ENCODE measurements around the gene OR10J4.
"Not testable (repeated sequence)": the region's sequence is repeated elsewhere in the genome, so short reads cannot be mapped to it uniquely, and the experiment has no call there.

Gene OR10J4

DNA sequence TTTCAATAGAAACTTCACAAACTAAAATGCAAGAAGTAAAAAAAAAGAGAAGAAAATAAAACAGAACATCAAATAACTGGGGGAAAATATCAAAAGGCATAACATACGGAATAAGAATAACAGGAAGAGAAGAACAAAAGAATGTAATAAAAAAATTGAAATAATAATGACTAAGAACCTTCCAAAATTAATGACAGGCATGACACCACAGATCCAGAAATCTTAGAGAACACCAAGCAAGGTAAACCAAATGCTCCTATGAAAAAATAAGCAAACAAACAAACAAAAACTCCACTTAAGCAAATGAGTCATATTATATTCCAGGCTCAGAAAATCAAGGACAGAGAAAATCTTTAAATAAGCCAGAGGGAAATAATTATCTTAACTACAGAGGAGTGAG is 16.2 kb downstream of the OR10J4 start:
- DNase-seq (ENCODE audit: low read depth), result no peak
- TF ChIP-seq, protein P1, sequence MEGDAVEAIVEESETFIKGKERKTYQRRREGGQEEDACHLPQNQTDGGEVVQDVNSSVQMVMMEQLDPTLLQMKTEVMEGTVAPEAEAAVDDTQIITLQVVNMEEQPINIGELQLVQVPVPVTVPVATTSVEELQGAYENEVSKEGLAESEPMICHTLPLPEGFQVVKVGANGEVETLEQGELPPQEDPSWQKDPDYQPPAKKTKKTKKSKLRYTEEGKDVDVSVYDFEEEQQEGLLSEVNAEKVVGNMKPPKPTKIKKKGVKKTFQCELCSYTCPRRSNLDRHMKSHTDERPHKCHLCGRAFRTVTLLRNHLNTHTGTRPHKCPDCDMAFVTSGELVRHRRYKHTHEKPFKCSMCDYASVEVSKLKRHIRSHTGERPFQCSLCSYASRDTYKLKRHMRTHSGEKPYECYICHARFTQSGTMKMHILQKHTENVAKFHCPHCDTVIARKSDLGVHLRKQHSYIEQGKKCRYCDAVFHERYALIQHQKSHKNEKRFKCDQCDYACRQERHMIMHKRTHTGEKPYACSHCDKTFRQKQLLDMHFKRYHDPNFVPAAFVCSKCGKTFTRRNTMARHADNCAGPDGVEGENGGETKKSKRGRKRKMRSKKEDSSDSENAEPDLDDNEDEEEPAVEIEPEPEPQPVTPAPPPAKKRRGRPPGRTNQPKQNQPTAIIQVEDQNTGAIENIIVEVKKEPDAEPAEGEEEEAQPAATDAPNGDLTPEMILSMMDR (IDR thresholded peaks at IDR 0.05; ENCODE audit: insufficient read depth, low read depth, low read length, missing control alignments), result no peak
- no peak overlapping the region for H3K4me3 ChIP-seq (ENCODE audit: low read depth, low read length)

DNA sequence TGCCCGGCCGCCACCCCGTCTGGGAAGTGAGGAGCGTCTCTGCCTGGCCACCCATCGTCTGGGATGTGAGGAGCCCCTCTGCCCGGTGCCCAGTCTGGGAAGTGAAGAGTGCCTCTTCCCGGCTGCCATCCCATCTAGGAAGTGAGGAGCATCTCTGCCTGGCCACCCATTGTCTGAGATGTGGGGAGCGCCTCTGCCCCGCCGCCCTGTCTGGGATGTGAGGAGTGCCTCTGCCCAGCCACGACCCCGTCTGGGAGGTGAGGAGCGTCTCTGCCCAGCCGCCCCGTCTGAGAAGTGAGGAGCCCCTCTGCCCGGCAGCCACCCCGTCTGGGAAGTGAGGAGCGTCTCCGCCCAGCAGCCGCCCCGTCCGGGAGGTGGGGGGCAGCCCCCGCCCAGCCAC is 17.6 kb downstream of the OR10J4 start:
- not testable (repeated sequence) for DNase-seq (ENCODE audit: low read depth); H3K4me3 ChIP-seq (ENCODE audit: low read depth, low read length)

DNA sequence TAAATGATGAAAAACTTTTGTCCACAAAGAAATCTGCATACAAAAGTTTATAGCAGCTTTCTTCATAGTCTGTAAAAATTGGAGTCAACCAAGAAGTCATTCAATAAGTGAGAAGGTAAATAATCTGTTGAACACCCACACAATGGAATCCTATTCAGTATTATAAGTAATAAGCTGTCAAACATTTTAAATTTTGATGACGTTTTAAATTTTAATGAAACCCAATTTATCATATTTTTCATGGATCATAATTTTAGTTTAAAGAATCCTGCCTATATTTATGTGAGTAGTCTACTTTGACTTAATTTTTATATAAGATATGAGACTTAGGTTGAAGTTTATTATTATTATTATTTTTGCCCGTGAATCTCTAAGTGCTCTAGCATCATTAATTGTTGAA is 27.5 kb downstream of the OR10J4 start:
- no peak for DNase-seq (ENCODE audit: low read depth)
- no peak overlapping the region for H3K4me3 ChIP-seq (ENCODE audit: low read depth, low read length)
- TF ChIP-seq, protein P1 (IDR thresholded peaks at IDR 0.05; ENCODE audit: insufficient read depth, low read depth, low read length, missing control alignments), result no peak

DNA sequence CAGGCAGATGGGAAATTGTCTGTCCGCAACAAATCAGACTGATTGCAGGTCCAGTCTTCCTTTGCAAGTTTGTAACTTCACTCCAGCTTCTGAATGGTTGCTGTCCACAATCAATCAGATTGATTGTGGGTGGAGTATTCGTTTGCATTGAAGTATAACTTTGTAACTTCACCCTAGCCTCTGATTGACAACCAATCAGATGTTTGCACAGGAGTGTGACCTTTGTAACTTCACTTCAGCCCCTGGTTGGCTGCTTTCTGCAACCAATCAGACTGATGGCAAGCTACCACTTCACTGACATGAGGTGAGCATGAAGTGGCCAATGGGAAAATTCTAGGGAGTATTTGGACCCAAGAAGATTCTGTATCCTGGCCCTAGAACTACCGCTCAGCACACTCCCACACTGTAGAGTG is 33.2 kb downstream of the OR10J4 start:
- no peak for DNase-seq (ENCODE audit: low read depth)
- no peak overlapping the region for H3K4me3 ChIP-seq (ENCODE audit: low read depth, low read length)
- TF ChIP-seq, protein P1 (IDR thresholded peaks at IDR 0.05; ENCODE audit: insufficient read depth, low read depth, low read length, missing control alignments), result no peak

DNA sequence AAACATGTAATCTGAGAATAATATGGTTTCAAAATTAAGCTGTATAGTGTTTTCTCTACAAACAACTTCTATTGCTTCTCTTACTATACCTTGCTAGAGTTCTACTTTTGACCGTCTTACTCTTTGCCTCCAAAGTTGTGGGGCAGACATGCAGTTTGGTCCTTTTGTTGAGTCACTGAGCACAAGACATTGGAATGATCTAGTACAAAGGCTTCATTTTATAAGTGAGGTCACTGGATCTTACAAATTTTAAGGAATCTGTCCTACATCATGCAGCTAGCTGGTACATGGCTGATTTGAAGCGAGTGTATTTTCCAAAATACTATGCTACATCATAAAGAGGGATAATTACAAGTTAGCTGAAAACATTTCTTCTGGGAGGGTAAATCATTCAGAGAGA is 36.3 kb downstream of the OR10J4 start:
- TF ChIP-seq, protein P1 (IDR thresholded peaks at IDR 0.05; ENCODE audit: insufficient read depth, low read depth, low read length, missing control alignments), result no peak
- DNase-seq (ENCODE audit: low read depth), result no peak
- H3K4me3 ChIP-seq (ENCODE audit: low read depth, low read length), result no peak overlapping the region

DNA sequence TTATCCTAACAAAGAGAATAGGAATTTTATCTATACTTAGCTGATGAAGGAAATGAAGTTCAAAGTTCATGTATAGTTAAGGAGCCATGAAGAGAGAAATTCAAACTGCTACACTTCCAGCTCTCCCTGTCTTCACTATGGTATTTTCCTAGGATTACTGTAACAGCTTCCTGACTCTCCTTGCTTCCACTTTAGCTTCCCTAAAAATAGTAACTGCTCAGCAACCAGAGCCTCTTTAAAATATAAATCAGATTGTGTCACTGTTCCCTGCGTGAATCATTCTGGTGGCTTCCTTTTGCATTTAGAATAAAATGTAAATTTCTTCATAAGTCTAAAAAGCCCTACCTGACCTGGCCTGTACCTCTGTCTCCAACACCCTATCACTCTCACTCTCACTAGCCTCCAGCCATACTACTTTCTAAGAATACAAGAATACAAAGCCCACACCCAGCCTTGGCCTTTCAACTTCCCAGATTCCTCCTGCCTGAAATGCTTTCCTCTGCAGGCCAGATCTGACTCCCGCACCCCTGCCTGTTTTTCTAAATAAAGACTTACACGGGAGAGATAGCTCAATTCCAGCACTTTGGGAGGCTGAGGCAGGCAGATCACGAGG is 38.0 kb downstream of the OR10J4 start:
- H3K4me3 ChIP-seq (ENCODE audit: low read depth, low read length), result no peak overlapping the region
- DNase-seq (ENCODE audit: low read depth), result no peak
- TF ChIP-seq, protein P1 (IDR thresholded peaks at IDR 0.05; ENCODE audit: insufficient read depth, low read depth, low read length, missing control alignments), result no peak

DNA sequence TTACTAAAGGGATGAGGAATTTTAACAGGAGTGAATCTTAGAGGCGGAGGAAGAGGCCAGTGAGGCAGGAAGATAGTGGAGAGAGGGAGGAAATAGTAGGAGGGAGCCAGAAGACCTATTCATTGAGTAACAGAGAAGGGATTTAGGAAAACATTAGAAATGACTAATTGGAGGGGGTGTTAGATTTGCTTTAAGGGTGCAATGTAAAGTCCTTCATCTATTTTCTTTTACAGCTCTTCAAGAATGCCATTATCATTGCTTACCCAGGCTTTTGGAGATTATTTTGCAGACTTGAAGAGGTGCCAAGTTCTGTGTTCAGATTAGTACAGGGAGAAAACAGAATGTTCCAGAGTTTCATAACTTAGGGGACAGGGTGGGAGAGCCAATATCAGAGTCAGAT is 41.3 kb downstream of the OR10J4 start:
- H3K4me3 ChIP-seq (ENCODE audit: low read depth, low read length), result no peak overlapping the region
- no peak for DNase-seq (ENCODE audit: low read depth)
- TF ChIP-seq, protein P1 (IDR thresholded peaks at IDR 0.05; ENCODE audit: insufficient read depth, low read depth, low read length, missing control alignments), result no peak
